Hepatic stellate cell (primary cell): ENCODE measurements around the gene ALDH3B2.
"Not testable (repeated sequence)": the region's sequence is repeated elsewhere in the genome, so short reads cannot be mapped to it uniquely, and the experiment has no call there.

Experiments
- DNase-seq: peaks from one replicate; pipeline ENCODE4 v3.0.0; 2011; ENCODE audit warnings: low spot score

The ALDH3B2 gene

GRCh38 chr11:67662142-67662834 lies 12.1 kb downstream of the ALDH3B2 start:
- DNase-seq = peak; percentile 1

- DNase-seq = not testable (repeated sequence)
These were observed 13.7 kb downstream of the ALDH3B2 start for GRCh38 chr11:67660752-67661151.

GRCh38 chr11:67659651-67660165 lies 14.7 kb downstream of the ALDH3B2 start:
- DNase-seq = not testable (repeated sequence)

- no peak for DNase-seq
These were observed 17.1 kb downstream of the ALDH3B2 start for GRCh38 chr11:67657300-67657699.

- DNase-seq = no peak
These were observed 18.0 kb downstream of the ALDH3B2 start for GRCh38 chr11:67656278-67656922.

- no peak for DNase-seq
These were observed 20.2 kb downstream of the ALDH3B2 start for GRCh38 chr11:67654225-67654624.

GRCh38 chr11:67652965-67653845 lies 21.2 kb downstream of the ALDH3B2 start:
- no peak for DNase-seq

GRCh38 chr11:67651976-67652781 lies 22.2 kb downstream of the ALDH3B2 start:
- DNase-seq = no peak

- DNase-seq = no peak
These were observed 24.6 kb downstream of the ALDH3B2 start for GRCh38 chr11:67649634-67650510.

- no peak for DNase-seq
These were observed 25.4 kb downstream of the ALDH3B2 start for GRCh38 chr11:67648796-67649613.

- no peak for DNase-seq
These were observed 26.2 kb downstream of the ALDH3B2 start for GRCh38 chr11:67648140-67648795.

- no peak for DNase-seq
These were observed 27.0 kb downstream of the ALDH3B2 start for GRCh38 chr11:67647471-67647870.

- no peak for DNase-seq
These were observed 27.7 kb downstream of the ALDH3B2 start for GRCh38 chr11:67646535-67647336.

- DNase-seq = no peak
These were observed 28.6 kb downstream of the ALDH3B2 start for GRCh38 chr11:67645521-67646461.

GRCh38 chr11:67644472-67645418 lies 29.7 kb downstream of the ALDH3B2 start:
- no peak for DNase-seq

GRCh38 chr11:67644042-67644441 lies 30.4 kb downstream of the ALDH3B2 start:
- DNase-seq = no peak
